Neural cell (in vitro differentiated cells): ENCODE data around the gene CCDC17. TPM values are rescaled to one million over a fixed set of nuclear protein-coding genes. Genes with fewer than 3 reads are reported as not detected.

ENCODE experiments used
- H2AFZ ChIP-seq: fragments of 200-600, 300-800 bp; sonication (generic), shearing (Covaris generic); 2 replicates; pipeline ENCODE4 v1.6.0; 2014; ENCODE audit warnings: low read depth, mild to moderate bottlenecking, antibody characterized with exemption, low read length, moderate library complexity
- H3F3A ChIP-seq: fragments of 200-600 bp; shearing (Covaris generic); 2 replicates; pipeline ENCODE4 v1.6.1; 2016; ENCODE audit warnings: mild to moderate bottlenecking, moderate library complexity, mixed read lengths, antibody characterized with exemption, low read length; ENCODE audit not compliant: insufficient read depth, poor library complexity, severe bottlenecking
- H3K27ac ChIP-seq: fragments of 200-600, 300-800 bp; sonication (generic), shearing (Covaris generic); 2 replicates; pipeline ENCODE4 v1.5.1; 2014; ENCODE audit warnings: mild to moderate bottlenecking, low read length, moderate library complexity
- H3K27me3 ChIP-seq: fragments of 300-800, 200-600 bp; sonication (generic), shearing (Covaris generic); 2 replicates; pipeline ENCODE4 v1.6.0; 2014; ENCODE audit warnings: mild to moderate bottlenecking, low read depth, low read length, moderate library complexity; ENCODE audit not compliant: insufficient read depth
- H3K36me3 ChIP-seq: fragments of 300-800, 200-600 bp; sonication (generic), shearing (Covaris generic); 2 replicates; pipeline ENCODE4 v1.5.1; 2014; ENCODE audit warnings: mild to moderate bottlenecking, antibody characterized with exemption, low read length, moderate library complexity; ENCODE audit not compliant: insufficient read depth
- H3K4me2 ChIP-seq: fragments of 300-800, 200-600 bp; sonication (generic), shearing (Covaris generic); 2 replicates; pipeline ENCODE4 v1.6.0; 2014; ENCODE audit warnings: mild to moderate bottlenecking, low read length
- H3K4me3 ChIP-seq: fragments of 300-800, 200-600 bp; sonication (generic), shearing (Covaris generic); 2 replicates; pipeline ENCODE4 v1.5.1; 2014; ENCODE audit warnings: mild to moderate bottlenecking, low read length, moderate library complexity
- H3K79me2 ChIP-seq: fragments of 200-600 bp; shearing (Covaris generic); replicated peaks from 2 replicates; pipeline ENCODE4 v1.6.0; 2014; ENCODE audit warnings: mild to moderate bottlenecking, low read length, moderate library complexity; ENCODE audit not compliant: insufficient read depth
- H3K9ac ChIP-seq: fragments of 300-800, 200-600 bp; sonication (generic), shearing (Covaris generic); 2 replicates; pipeline ENCODE4 v1.6.1; 2016; ENCODE audit warnings: mild to moderate bottlenecking, low read length, mixed read lengths
- H3K9me2 ChIP-seq: fragments of 200-600 bp; shearing (Covaris generic); 2 replicates; pipeline ENCODE4 v1.6.1; 2016; ENCODE audit warnings: mild to moderate bottlenecking, low read length, mixed read lengths; ENCODE audit not compliant: insufficient read depth
- H3K9me3 ChIP-seq: fragments of 200-600, 300-800 bp; sonication (generic), shearing (Covaris generic); 2 replicates; pipeline ENCODE4 v1.6.1; 2016; ENCODE audit warnings: mild to moderate bottlenecking, mixed run types, low read length, moderate library complexity, mixed read lengths
- H4K20me1 ChIP-seq: fragments of 200-600 bp; shearing (Covaris generic); 2 replicates; pipeline ENCODE4 v1.6.1; 2016; ENCODE audit warnings: mild to moderate bottlenecking, mixed run types; ENCODE audit not compliant: insufficient read depth
- CTCF ChIP-seq: fragments of 450-650 bp; IDR thresholded peaks from 2 replicates; pipeline ENCODE4 v1.5.1; 2014; ENCODE audit warnings: antibody characterized with exemption, mild to moderate bottlenecking, moderate library complexity; ENCODE audit not compliant: poor library complexity, severe bottlenecking
- EP300 ChIP-seq: fragments of 450-650 bp; conservative IDR thresholded peaks from 2 replicates; pipeline ENCODE4 v1.6.1; 2014; ENCODE audit warnings: antibody characterized with exemption, mild to moderate bottlenecking, moderate library complexity; ENCODE audit not compliant: poor library complexity, severe bottlenecking
- EZH2 ChIP-seq: fragments of 200-600, 300-800 bp; shearing (Covaris generic), sonication (generic); IDR thresholded peaks from 2 replicates; pipeline ENCODE4 v1.6.1; 2014; ENCODE audit warnings: antibody characterized with exemption, low read length, borderline replicate concordance, mild to moderate bottlenecking; ENCODE audit not compliant: insufficient read depth, poor library complexity, severe bottlenecking
- MXI1 ChIP-seq: fragments of 450-650 bp; conservative IDR thresholded peaks from 2 replicates; pipeline ENCODE4 v1.6.1; 2014; ENCODE audit warnings: antibody characterized with exemption, mild to moderate bottlenecking; ENCODE audit not compliant: poor library complexity, severe bottlenecking
- POLR2AphosphoS5 ChIP-seq: IDR thresholded peaks from 2 replicates; pipeline ENCODE4 v1.6.1; 2012
- RAD21 ChIP-seq: fragments of 450-650 bp; conservative IDR thresholded peaks from 2 replicates; pipeline ENCODE4 v1.6.1; 2014; ENCODE audit warnings: antibody characterized with exemption, mild to moderate bottlenecking, moderate library complexity
- REST ChIP-seq: IDR thresholded peaks from 2 replicates; pipeline ENCODE4 v1.6.1; 2012; ENCODE audit warnings: borderline replicate concordance
- SMC3 ChIP-seq: fragments of 450-650 bp; conservative IDR thresholded peaks from 2 replicates; pipeline ENCODE4 v1.6.1; 2014; ENCODE audit warnings: antibody characterized with exemption, mild to moderate bottlenecking, moderate library complexity; ENCODE audit not compliant: poor library complexity
- TAF1 ChIP-seq: IDR thresholded peaks from 2 replicates; pipeline ENCODE4 v1.6.1; 2012; ENCODE audit warnings: low read depth
- polyA plus RNA-seq: library from polyadenylated mRNA; depleted of rRNA; stranded (reverse); fragments of >200 nt; gene quantifications from 2 replicates; pipeline ENCODE4 v1.2.3, GENCODE V29; 2014

The CCDC17 gene
- polyA plus RNA-seq, 1 donor from 2014 or later, result 1.1 TPM

- no peaks in the 10 kb centered on the region for H3K9me2 ChIP-seq
- no peaks in the 10 kb centered on the region for H3F3A ChIP-seq
- H3K9ac ChIP-seq, result peak within 1 kb of the TSS; percentile 96
- H3K4me2 ChIP-seq, result peak within 1 kb of the TSS; percentile 72
- peak within 1 kb of the TSS; percentile 93 for H3K27ac ChIP-seq
- peaks cover 2% of the 10 kb centered on the region for H4K20me1 ChIP-seq
- H3K27me3 ChIP-seq, result no peaks in the 10 kb centered on the region
- TF ChIP-seq REST (peak; percentile 81), TAF1 (peak; percentile 88), EP300 (peak; percentile 32), CTCF (no peak), SMC3 (peak; percentile 19), MXI1 (peak; percentile 44), EZH2 (no peak), RAD21 (no peak), POLR2AphosphoS5 (peak; percentile 94)
- no peaks in the 10 kb centered on the region for H3K36me3 ChIP-seq
- peaks cover 31% of the 10 kb centered on the region for H3K79me2 ChIP-seq
- H3K4me3 ChIP-seq, result peak within 1 kb of the TSS; percentile 86
- no peaks in the 10 kb centered on the region for H3K9me3 ChIP-seq
- peak within 1 kb of the TSS; percentile 99 for H2AFZ ChIP-seq
These were observed 40.0 kb downstream of the CCDC17 start, which contains the start of gene NASP for GRCh38 chr1:45583666-45584350. Gene NASP, plus strand, starts transcription at chr1:45584041. Its CDS starts 106 bp downstream, at chr1:45584147.

- Histone ChIP-seq H3F3A (no peaks in the 10 kb centered on the region), H2AFZ (peak overlapping the region; percentile 99), H3K9ac (peak overlapping the region; percentile 96), H4K20me1 (peaks cover 2% of the 10 kb centered on the region), H3K4me3 (peak overlapping the region; percentile 86), H3K27me3 (no peaks in the 10 kb centered on the region), H3K9me2 (no peaks in the 10 kb centered on the region), H3K9me3 (no peaks in the 10 kb centered on the region), H3K4me2 (peak overlapping the region; percentile 72), H3K27ac (peak overlapping the region; percentile 93), H3K36me3 (no peaks in the 10 kb centered on the region), H3K79me2 (peaks cover 25% of the 10 kb centered on the region)
- no peak for TF ChIP-seq SMC3
- TF ChIP-seq REST, result no peak
- no peak for TF ChIP-seq MXI1
- no peak for TF ChIP-seq EP300
- no peak for TF ChIP-seq POLR2AphosphoS5
- TF ChIP-seq RAD21, result no peak
- no peak for TF ChIP-seq CTCF
- TF ChIP-seq TAF1, result no peak
- TF ChIP-seq EZH2, result no peak
These were observed 40.6 kb downstream of the CCDC17 start for GRCh38 chr1:45583264-45583665.
